Ecto neural progenitor cell (in vitro differentiated cells): ENCODE results near the gene FOLR3.
"Not testable (repeated sequence)": the region's sequence is repeated elsewhere in the genome, so short reads cannot be mapped to it uniquely, and the experiment has no call there.

Source experiments
- DNase-seq: peaks from one replicate; pipeline ENCODE4 v3.0.0-alpha.2; 2018; ENCODE audit warnings: low spot score

The FOLR3 gene

GRCh38 chr11:72135473-72135872, at the start of gene FOLR3:
TSS of gene FOLR3 (plus strand) at chr11:72135725. CDS start at chr11:72135953, 228 bp downstream.
- DNase-seq = not testable (repeated sequence)

GRCh38 chr11:72088076-72088808, 47.3 kb upstream of the FOLR3 start:
- DNase-seq = no peak

GRCh38 chr11:72091292-72091691, 44.2 kb upstream of the FOLR3 start:
- DNase-seq = peak; percentile 81

DNA sequence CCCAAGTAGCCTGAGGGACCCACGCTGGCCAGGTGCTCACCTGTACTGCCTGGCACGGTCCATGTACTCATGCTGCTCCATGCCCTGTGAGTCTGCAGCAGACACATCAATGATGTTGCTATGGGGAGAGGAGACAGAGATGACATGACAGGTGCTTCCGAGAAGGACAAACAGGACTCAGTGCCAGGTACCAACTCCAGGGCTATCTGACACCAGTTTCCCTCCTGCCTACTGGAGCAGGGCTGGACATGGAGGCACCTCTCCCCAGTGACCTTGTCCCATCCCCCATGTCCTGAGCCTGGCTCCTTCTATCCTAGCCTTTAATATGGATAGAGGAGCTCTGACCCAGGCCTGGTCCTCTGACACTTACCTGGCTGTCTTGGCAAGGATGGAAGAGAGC, 36.8 kb upstream of the FOLR3 start:
- DNase-seq = no peak

- DNase-seq = no peak
Observed at GRCh38 chr11:72100009-72100408, 35.5 kb upstream of the FOLR3 start.

DNA sequence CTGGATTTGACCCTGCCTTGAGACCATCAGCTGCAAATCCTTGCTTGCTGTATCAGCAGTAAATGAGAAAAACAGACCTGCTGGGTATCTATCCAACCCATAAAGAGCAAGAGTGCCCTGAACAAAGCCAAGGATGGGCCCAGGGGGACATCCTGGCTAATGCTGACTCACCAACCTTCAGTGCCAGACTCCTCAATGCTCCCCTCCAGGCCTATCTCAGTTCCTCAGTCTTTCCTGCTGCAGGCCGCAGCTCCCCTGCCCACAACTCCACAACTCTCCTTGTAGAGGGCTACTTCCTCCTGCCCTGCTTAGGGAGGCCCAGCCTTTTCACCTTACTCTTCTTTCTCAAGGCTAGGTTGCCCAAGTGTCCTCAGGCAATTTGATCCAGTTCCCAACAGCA, 35.1 kb upstream of the FOLR3 start:
- DNase-seq = no peak

- DNase-seq = no peak
Observed at GRCh38 chr11:72102162-72102561, 33.4 kb upstream of the FOLR3 start.

DNA sequence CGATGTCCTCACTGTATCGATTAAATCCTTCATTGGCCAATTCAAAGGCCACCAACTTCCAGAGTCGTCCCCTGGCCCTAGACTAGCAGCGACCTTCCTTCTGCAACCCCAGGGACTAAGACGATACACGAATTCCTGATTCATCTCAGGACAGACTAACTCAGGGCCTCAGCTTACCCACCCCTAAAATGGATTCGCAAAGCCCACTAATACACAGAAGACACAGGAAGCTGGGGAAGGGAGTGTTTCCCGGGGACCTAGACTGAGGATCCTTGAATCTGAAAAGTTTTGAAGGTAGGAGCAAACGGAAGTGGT, 32.9 kb upstream of the FOLR3 start:
- DNase-seq = no peak

- peak; percentile 99 for DNase-seq
Observed at GRCh38 chr11:72102946-72103753, 32.4 kb upstream of the FOLR3 start, which contains the start of gene LAMTOR1. TSS of gene LAMTOR1 (minus strand) at chr11:72103297. CDS start at chr11:72103224, 73 bp downstream.

DNA sequence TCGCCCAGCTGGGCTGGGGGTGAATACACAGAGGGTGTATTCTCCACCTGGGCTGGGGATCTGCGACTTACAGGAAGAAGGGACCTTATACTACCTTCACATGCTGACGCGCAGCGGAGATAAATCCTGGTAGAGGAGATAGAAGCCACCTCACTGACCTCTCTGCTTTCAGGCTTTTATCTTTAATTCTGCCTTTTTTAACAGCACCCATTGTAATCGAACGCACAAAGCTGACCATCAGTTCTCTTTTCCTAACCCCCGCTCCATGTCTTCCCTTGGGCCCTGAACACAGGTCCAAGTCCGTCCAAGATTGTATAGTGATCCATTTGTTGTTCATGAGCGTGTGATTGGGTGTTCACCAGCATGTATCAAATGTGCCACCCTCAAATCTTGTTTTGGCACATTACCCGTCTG, 31.8 kb upstream of the FOLR3 start:
- no peak for DNase-seq

GRCh38 chr11:72105888-72106287, 29.6 kb upstream of the FOLR3 start, which contains the start of gene TOMT:
TSS of gene TOMT (plus strand) at chr11:72105924. CDS start at chr11:72105952, 28 bp downstream.
- DNase-seq = no peak

GRCh38 chr11:72111300-72112142, 24.0 kb upstream of the FOLR3 start:
- no peak for DNase-seq

DNA sequence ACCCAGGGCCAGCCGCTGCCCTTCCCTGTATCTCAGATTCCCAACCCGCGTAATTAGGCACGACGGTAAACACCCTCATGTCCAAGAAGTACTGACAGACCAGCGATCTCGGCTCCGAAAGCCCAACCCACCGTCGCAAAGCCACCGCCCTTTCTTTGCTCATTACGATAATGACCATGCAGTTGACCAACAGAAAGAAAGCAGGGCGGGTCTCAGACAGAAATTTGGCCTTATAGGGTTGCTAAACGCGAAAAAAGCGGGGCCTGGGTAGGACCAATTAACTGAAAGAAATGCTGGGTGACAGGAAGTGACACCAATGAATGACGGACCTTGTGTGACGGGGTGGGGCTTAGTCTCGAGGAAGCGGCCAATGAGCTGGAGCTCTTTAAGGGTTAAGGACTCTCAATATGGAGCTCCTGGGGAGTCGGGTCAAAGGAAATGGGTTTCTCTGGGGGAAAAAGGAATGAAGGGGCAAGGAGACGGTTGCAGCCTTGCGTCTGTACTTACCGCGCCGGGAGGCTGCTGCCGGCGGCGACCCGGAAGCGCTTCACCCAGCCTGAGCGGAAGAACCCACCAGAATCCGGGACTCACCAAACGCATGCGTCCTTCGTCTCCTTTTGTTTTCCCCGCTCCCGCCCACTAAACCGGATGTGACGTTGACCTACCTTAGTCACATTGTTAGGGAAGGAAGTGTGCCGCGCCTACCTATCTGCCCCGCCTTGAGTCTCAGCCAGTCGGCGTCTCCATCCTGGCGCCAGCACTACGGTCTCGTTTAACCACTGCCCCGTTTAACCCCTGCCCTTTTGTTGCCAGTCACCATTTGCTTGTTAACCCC, 23.2 kb upstream of the FOLR3 start, which contains the start of gene ANAPC15:
Gene ANAPC15 (minus strand): TSS at position 553 of the 835 bp plus-strand sequence. CDS start 1,419 bp downstream, outside the sequence.
- peak; percentile 97 for DNase-seq

- DNase-seq = no peak
Observed at GRCh38 chr11:72112978-72113808, 22.3 kb upstream of the FOLR3 start.

DNA sequence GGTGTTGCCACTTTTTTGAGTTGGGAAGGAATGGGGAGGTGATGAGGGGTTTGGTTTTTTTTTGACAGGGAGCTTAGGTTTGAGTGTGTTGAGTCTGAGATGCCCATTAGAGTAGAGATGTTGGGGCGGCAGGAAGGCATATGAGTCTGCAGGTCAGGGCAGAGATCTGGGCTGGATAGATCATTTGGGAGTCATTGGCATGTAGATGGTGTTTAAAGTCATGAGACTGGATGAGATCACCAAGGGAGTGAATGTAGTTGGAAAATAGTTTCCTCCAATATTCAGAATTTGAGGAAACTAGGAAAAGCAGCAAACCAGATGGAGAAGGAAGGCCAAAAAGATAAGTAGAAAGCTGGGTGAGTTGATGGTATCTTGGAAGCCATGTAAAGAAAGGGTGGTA, 21.0 kb upstream of the FOLR3 start:
- no peak for DNase-seq

GRCh38 chr11:72116019-72116755, 19.3 kb upstream of the FOLR3 start:
- no peak for DNase-seq

GRCh38 chr11:72119198-72119597, 16.3 kb upstream of the FOLR3 start:
- no peak for DNase-seq

DNA sequence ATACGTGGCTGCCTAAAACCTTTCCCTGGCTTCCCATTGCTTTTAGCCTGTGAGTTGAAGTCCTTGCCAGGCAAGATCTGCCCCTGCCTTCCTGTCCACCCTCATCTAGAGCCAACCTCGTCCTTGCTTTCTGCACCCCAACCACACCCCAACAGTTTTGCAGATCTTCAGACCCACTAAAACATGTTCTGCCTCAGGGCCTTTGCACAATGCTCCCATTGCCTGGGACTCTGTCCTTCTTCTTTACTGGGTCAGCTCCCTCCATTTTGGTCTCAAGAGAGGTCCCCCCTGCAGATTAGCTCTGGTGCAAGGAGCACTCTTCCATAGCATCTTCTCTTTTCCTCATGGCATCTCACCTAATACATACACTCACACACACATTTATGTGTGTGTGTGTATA, 14.6 kb upstream of the FOLR3 start:
- DNase-seq = no peak

- DNase-seq = no peak
Observed at GRCh38 chr11:72122607-72123006, 12.9 kb upstream of the FOLR3 start.
